HG03039 (cell line): ENCODE results near the gene SLC35F1.

Experiments used
- ATAC-seq: cut with Tn5 transposase; IDR thresholded peaks from one replicate; pipeline ENCODE4 v1.9.1; 2021; ENCODE audit warnings: mild to moderate bottlenecking, moderate library complexity; ENCODE audit not compliant: unreplicated experiment

SLC35F1 gene

DNA sequence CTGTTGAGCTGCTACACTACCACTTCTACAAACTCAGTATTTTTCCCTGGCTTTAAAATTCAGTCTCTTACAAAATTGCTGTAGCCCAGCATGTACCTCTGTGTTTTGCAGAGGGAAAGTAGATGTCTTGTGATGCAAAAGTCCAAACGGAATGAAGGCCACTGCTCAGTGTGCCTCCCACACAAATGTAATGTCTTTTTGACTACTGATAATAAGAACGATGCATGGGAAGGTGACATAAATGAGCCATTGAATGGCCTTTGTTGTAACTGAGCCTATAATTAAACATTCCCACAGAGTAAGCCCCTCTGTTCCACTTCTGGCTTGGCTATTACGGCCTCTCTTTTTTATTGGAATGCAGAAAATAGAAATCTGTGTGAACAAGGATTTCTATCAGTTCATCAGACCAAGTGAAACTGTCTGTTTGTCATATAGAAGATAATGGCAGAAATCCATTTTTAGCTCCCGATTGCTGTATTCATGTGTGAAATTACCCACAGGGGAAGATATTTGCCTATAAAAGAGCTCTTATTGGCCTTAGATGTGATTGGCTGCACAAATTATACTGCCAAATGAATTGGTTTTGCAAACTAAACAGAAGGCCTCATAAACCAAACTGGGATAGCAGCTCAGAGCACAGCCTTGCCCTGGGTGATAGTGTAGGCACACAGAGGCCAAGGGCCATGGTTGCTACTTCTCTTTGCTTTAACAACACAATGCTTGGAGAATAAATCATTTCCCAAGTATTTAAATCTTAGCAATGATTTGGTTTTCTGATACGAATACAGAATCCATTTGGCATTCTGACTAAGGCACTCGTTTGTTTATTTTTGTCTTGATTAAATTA, 399.6 kb downstream of the SLC35F1 start:
- no peak for ATAC-seq

- no peak for ATAC-seq
Measured at GRCh38 chr6:118307581-118307980, 400.5 kb downstream of the SLC35F1 start.

DNA sequence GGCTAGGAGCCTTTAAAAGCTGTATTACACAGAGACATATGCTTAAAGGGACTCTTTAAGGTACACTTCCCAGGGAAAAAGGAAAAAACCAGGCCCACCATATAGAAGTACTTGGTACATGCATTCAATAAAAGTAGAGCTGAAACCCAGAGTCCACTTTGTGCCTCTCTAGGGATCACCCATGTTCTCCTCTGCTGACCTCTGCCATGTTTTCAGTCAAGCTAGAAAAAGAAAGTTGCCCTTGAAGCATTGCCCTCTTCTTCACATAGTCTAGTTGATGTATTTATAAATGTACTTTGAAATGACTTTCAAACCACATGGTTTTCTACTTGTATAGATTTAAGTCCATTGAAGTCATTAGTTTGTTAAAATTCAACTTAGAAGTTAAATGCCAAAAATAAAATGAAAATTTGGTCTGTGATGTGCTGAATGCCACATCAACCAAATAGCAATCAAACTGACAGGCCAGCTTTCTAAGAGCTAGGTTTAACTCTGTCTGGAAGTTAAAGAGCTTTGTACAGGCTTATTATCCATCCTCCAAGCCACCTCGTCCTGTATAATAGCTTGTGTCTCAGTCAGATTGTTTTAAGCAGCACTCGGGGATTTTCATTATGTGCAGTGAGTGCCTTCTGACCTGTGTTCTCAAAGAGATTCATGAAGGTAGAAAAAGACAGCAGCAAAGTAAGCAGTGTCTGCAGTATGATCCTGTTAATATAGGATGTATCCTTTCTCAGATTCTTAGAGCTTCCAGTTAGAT, 402.5 kb downstream of the SLC35F1 start:
- no peak for ATAC-seq

DNA sequence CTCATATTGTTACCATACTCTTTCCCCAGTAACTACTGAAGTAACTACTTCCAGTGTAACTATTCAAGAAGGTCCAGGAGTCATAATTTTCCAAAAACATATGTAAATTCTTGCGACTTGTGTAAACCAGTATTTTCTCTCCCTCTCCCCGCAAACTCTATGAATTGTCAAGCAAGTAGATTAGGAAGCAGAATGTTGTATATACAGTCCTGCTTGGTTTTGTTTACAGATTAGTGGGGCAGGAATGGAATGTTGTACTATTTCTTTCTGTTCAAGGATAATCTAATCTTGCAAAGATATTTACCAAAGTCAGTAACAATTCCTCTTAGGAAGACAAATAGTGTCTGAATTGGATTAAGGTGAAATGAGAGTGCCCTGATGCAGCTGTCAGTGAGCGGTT, 406.1 kb downstream of the SLC35F1 start:
- no peak for ATAC-seq

DNA sequence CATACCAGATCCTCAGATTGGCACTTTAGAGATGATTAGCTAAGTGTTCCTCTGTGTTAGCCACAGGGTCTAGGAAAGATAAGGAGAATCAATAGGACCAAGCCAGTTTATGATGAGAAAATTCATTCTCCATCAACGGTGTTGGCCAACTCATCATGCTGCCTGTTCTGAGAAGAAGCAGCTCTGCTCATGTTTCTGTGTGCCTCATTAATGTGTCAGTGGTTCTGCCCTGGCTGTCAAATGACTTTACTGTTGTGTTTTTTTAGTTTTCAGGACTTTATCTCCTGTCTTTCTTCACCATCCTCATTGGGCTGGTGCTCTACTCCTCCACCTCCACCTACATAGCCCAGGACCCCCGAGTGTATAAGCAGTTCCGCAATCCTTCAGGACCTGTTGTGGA, 406.7 kb downstream of the SLC35F1 start:
- ATAC-seq, result no peak

GRCh38 chr6:118316796-118317384, 409.8 kb downstream of the SLC35F1 start:
- no peak for ATAC-seq

- ATAC-seq, result no peak
Measured at GRCh38 chr6:118317581-118318563, 410.8 kb downstream of the SLC35F1 start.

DNA sequence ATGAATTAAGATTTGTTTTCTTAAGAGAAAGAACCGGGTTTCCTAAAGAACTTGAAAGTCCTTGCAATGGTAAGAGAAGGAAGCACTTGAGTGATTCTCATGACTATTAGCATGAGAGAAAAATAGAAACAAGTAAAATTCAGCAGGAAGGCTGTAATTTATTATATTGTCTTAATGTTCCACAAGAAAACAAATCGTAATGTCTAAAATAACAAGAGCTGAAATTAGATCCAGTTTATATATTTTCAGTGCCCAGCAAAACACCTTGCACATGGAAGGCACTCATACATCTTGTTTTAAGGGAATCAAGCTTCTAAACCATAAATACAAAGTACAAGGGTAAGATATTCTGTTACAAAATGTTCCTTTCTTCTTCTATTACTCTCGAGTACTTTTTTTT, 411.6 kb downstream of the SLC35F1 start:
- no peak for ATAC-seq

DNA sequence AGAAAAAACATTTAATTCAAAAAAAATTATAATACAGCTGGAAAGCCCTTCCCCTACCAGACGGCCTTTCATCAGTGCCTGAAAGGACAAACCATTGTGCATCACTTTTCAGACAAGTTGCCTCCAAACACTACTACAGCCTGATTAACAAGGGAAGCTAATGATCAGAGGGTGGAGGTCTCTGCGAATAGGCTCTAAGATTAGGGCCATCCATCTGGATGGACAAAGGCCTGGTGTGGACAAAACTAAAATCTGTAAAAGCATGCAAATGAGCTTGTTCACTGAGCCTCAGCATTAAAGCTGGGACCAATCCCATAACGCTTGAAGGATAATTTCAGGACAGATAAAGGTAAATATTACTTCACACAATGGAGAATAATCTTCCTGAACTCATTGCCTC, 412.4 kb downstream of the SLC35F1 start:
- no peak for ATAC-seq

GRCh38 chr6:118319894-118320649, 413.0 kb downstream of the SLC35F1 start:
- no peak for ATAC-seq

- no peak for ATAC-seq
Measured at GRCh38 chr6:118320652-118321051, 413.6 kb downstream of the SLC35F1 start.

DNA sequence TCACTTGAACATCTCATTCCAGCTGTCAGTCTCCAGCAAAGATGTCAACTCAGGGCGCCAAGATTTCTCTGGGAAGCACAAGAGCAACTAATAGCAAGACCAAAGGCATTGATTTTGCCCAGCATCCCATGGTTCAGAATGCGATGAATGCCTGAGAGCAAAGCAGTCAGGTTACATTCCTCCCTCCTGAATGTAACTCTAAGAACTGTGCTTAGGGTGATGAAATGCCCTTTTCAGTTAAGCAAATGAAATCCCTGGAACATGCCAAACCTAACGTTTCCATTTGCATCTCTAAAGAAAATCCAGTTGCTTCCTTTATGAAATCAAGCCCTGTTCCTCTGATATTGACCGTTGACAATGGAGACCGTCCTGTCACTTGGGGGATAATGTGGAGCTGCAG, 417.1 kb downstream of the SLC35F1 start:
- ATAC-seq, result no peak

- ATAC-seq, result no peak
Measured at GRCh38 chr6:118325220-118325860, 418.3 kb downstream of the SLC35F1 start.

DNA sequence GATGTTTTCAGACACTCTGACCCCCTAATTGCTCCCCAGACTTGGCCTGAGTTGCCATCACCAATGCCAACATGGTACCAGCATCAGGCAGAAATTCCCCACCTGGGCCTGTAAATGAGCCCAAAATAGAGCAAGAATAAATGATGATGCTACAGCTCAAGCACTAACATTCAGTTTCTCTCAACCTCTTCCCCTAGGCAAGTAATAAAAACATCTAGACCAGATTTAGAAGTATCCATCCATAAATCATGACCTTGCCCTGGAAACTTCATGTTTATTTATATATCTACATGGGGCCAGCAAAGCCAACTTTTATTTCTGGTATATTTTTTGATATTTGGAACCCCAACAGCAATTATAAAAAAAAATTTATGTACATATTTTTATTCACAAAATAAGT, 419.6 kb downstream of the SLC35F1 start:
- no peak for ATAC-seq

DNA sequence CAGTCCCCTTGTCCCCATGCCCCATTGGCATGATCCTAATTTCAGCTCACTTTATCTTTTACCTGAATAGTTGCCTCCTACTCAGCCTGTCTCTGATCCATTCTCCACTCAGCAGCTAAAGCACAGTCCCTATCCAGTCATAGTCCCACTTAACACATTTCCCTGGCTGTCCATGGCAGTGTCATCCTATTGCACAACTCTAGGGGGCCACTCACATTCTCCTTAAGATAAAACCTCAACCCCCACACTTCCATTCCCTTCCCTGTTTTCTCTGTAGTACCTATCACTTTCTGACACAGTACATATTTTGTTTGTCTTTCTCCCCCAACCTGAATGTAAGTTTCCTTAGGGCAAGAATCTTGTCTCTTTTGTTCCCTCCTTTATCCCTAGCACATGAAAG, 420.2 kb downstream of the SLC35F1 start:
- no peak for ATAC-seq

DNA sequence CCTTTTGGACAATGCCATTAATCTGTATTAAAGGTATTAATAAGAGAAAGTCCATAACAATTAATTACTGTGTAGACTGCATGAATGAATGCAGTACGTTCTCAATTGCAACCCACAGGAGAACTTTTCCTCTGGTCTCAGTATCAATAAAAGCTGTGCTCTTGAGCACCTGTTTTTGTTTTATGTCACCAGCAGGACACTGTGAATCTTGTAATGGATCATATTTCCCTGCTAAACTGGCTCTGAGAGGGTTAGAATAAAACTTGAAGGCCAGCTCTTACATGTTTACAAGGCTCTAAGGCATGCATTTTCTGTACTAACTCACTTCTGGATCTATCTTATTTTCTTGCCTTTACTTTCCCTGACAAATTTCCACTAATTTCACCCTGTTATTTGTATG, 426.7 kb downstream of the SLC35F1 start:
- ATAC-seq, result no peak

DNA sequence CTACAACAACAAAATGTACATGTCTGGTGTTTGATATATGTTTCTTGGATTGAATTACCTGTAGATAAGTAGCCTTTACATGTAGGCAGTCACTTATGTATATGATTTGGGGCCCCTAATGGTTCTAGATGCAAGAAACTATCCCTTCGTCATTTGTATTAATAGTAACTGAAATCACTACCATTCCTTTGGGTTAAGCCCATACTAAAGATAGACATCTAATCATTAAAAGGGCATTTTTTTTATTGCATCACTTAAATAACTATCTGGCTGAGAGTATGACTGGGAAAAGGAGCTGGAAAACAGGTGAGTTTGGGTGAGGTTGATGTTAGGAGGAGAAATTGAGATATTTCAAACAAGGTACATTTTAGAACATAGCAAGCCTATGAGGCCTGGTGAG, 427.6 kb downstream of the SLC35F1 start:
- ATAC-seq, result no peak

DNA sequence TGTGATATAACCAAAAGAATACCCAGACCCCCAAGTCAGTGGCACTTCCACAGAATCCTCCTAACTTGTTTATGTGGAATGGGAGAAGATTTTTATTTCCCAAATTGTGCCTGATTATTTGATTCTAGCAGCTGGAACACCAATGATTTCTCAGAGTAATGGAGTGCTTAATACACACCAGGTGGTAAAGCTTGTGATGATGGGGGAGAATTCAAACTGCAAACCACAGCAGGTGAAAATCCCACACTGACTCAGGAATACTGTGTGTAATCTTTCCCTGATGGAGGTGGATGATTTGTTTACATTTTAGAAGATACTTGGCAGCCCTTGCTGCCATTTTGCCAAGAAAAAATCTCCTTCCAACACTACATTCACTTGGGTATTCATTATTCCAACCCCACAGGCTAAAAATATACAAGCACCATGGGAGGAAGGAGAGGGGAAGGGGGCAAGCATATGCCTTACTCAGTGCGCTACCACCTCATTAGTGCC, 428.3 kb downstream of the SLC35F1 start:
- ATAC-seq, result no peak

GRCh38 chr6:118344014-118344670, 437.1 kb downstream of the SLC35F1 start:
- no peak for ATAC-seq
